ENCODE results near the gene ATG16L2.

Gene ATG16L2

DNA sequence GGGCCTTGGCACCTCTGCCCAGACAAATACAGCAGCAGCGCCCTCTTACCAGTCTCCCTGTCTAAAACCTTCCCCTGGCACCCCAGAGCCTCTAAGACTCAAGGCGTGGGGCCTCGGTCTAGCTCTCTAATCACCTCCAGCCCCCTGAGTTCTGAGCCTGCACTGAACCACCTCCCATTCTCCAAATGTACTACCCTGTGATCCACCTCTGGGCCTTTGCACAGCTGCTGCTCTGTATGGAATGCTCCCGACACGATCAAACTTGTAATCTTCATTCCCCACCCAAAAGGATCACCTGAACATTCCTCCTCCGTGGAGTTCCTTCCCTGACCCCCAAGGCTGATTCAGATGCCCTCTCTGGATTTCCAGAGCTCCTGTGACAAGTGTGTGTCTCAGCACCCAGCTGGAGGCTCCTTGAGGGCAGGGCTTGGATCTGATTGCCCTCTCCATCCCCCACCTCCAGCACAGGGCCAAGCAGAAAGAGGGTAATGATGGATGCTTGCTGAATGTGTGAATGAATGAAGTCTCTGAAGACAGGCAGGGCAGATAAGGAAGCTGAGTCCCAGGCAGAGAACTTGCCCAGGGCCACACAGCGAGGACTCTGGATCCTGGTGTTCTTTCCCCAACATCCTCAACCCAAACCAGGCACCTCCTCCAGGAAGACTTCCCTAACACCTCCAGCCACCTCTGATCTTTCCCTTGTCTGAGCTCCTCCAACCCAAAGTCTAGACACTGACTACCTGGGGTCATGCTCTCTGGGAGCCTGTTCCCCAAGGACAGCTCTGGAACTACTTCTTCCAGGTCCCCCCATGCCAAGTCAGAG is 38.7 kb upstream of the ATG16L2 start:
- no peaks in the 10 kb centered on the region for H3K4me1 ChIP-seq (ENCODE audit: insufficient read depth, low read length, severe bottlenecking)
- H3K9ac ChIP-seq (ENCODE audit: low read length), result no peak overlapping the region

DNA sequence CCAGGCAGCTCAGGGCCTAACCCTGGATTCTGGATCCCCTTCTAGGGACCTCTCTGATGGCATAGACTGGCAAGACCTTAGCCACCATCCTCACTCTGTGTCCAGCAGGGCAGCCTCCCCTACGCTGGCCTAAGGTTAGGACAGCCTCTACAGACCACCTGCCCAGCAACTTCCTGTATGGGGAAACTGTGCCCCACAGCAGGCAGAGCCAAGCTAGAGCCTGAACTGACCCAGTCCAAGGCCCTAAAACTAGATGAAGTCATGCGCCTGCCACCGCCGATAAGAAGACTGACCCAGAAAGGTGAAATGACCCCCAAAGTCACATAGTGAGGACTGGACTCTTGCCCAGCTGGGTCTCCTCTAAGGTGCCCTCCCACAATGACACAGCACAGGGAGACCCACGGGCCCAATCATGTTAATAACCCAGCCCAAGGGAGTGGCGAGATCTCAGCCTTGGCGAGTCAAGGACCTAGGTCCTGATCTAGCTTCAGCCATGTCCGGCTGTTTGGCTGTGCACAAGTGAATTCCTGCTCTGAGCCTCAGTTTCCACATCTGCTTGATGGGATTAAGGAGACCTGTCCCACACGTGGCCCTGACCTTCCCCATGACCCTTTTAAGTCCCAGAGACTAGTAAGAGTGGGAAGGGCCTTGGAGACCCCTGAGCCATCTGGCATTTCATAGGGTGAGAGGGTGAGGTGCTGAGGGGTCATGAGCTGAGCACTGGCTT is 37.9 kb upstream of the ATG16L2 start:
- no peak overlapping the region for H3K4me2 ChIP-seq (ENCODE audit: low read length)
- H3F3A ChIP-seq (ENCODE audit: insufficient read depth, low read length), result no peaks in the 10 kb centered on the region
- H3K4me1 ChIP-seq (ENCODE audit: insufficient read depth, low read length, severe bottlenecking), result peaks cover 4% of the 10 kb centered on the region
- H3K9me2 ChIP-seq (ENCODE audit: low read depth, low read length), result no peaks in the 10 kb centered on the region
- H3K27ac ChIP-seq (ENCODE audit: low read depth, low read length, poor library complexity, severe bottlenecking), result no peak overlapping the region
- H3K27me3 ChIP-seq (ENCODE audit: insufficient read depth, low read length), result peaks cover 10% of the 10 kb centered on the region; the same call in 1 of the 2 replicates
- no peak overlapping the region for H3K4me3 ChIP-seq (ENCODE audit: low read depth, low read length, poor library complexity, severe bottlenecking)
- H4K20me1 ChIP-seq (ENCODE audit: insufficient read depth, low read length), result no peaks in the 10 kb centered on the region
- no peaks in the 10 kb centered on the region for H3K36me3 ChIP-seq (ENCODE audit: insufficient read depth, low read length)
- no peaks in the 10 kb centered on the region for H3K79me2 ChIP-seq (ENCODE audit: insufficient read depth, low read length)
- H3K9me3 ChIP-seq (ENCODE audit: low read length), result no peaks in the 10 kb centered on the region
- no peak overlapping the region for H3K9ac ChIP-seq (ENCODE audit: low read length)
- TF ChIP-seq, protein P1, sequence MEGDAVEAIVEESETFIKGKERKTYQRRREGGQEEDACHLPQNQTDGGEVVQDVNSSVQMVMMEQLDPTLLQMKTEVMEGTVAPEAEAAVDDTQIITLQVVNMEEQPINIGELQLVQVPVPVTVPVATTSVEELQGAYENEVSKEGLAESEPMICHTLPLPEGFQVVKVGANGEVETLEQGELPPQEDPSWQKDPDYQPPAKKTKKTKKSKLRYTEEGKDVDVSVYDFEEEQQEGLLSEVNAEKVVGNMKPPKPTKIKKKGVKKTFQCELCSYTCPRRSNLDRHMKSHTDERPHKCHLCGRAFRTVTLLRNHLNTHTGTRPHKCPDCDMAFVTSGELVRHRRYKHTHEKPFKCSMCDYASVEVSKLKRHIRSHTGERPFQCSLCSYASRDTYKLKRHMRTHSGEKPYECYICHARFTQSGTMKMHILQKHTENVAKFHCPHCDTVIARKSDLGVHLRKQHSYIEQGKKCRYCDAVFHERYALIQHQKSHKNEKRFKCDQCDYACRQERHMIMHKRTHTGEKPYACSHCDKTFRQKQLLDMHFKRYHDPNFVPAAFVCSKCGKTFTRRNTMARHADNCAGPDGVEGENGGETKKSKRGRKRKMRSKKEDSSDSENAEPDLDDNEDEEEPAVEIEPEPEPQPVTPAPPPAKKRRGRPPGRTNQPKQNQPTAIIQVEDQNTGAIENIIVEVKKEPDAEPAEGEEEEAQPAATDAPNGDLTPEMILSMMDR (IDR thresholded peaks at IDR 0.05; ENCODE audit: low read length), result no peak
- no peak for TF ChIP-seq EZH2 (IDR thresholded peaks at IDR 0.05; ENCODE audit: borderline replicate concordance, low read length)
- no peak overlapping the region for H2AFZ ChIP-seq (ENCODE audit: low read length)

More for the DNA sequence above, 38.7 kb upstream of the ATG16L2 start:
- TF ChIP-seq, protein P1 (IDR thresholded peaks at IDR 0.05; ENCODE audit: low read length), result no peak
- TF ChIP-seq EZH2 (IDR thresholded peaks at IDR 0.05; ENCODE audit: borderline replicate concordance, low read length), result no peak
- no peaks in the 10 kb centered on the region for H3K36me3 ChIP-seq (ENCODE audit: insufficient read depth, low read length)
- H3K4me3 ChIP-seq (ENCODE audit: low read depth, low read length, poor library complexity, severe bottlenecking), result no peak overlapping the region
- H2AFZ ChIP-seq (ENCODE audit: low read length), result no peak overlapping the region
- 0 out of 2 replicates have a peak, but pooled peaks cover 6% of the 10 kb centered on the region for H3K27me3 ChIP-seq (ENCODE audit: insufficient read depth, low read length)
- no peak overlapping the region for H3K27ac ChIP-seq (ENCODE audit: low read depth, low read length, poor library complexity, severe bottlenecking)
- H3F3A ChIP-seq (ENCODE audit: insufficient read depth, low read length), result no peaks in the 10 kb centered on the region
- H3K9me3 ChIP-seq (ENCODE audit: low read length), result no peaks in the 10 kb centered on the region
- H3K4me2 ChIP-seq (ENCODE audit: low read length), result no peak overlapping the region
- no peaks in the 10 kb centered on the region for H4K20me1 ChIP-seq (ENCODE audit: insufficient read depth, low read length)
- H3K9me2 ChIP-seq (ENCODE audit: low read depth, low read length), result no peaks in the 10 kb centered on the region
- H3K79me2 ChIP-seq (ENCODE audit: insufficient read depth, low read length), result no peaks in the 10 kb centered on the region

DNA sequence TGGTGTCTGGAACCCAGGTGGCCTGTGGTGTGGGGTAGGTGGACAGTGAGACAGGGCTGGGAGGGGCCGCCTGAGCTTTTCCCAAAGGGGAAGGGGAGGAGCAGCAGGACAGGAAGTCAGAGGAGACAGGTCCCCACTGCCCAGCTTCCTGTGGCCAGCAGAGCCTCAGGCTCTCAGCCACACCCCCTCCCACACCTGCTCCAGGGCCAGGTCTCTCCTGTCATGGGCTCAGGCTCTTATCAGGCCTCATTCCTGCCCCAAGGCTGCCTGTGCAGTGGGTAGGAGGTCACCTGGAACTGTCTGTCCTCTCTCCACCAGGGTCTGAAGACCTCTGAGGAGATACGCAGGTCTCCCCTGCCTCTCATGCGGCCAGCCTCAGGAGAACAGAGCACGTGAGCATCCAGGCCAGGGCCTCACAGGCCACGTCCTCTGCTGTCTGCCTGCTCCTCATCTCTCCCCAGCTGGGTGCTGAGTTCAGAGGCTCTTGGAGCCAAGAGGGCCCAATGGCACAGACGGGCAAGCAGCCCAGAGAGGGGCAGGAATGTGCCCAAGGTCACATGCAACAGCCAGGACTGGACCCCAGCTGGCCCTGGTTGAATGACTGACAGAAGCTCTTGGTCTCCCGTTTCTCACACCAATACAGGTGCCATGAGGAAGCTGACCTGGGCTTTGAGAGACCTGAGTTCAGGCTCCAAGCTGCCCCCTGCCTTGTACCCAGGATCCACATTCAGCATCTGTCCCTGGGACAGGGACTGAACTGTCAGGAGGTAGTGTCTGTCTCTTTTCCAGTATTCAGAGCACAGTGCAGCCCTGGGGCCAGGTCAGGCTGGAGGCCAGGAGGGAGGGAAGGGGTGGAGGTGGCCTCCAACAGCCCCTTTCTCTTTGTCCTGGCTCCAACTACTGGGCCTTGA is 37.1 kb upstream of the ATG16L2 start:
- no peaks in the 10 kb centered on the region for H3F3A ChIP-seq (ENCODE audit: insufficient read depth, low read length)
- H3K4me3 ChIP-seq (ENCODE audit: low read depth, low read length, poor library complexity, severe bottlenecking), result no peak overlapping the region
- H3K27me3 ChIP-seq (ENCODE audit: insufficient read depth, low read length), result peaks cover 10% of the 10 kb centered on the region; the same call in 1 of the 2 replicates
- no peaks in the 10 kb centered on the region for H3K9me3 ChIP-seq (ENCODE audit: low read length)
- no peaks in the 10 kb centered on the region for H4K20me1 ChIP-seq (ENCODE audit: insufficient read depth, low read length)
- H3K36me3 ChIP-seq (ENCODE audit: insufficient read depth, low read length), result no peaks in the 10 kb centered on the region
- TF ChIP-seq, protein P1 (IDR thresholded peaks at IDR 0.05; ENCODE audit: low read length), result no peak
- TF ChIP-seq EZH2 (IDR thresholded peaks at IDR 0.05; ENCODE audit: borderline replicate concordance, low read length), result no peak
- no peak overlapping the region for H3K9ac ChIP-seq (ENCODE audit: low read length)
- H3K4me1 ChIP-seq (ENCODE audit: insufficient read depth, low read length, severe bottlenecking), result peaks cover 8% of the 10 kb centered on the region
- no peaks in the 10 kb centered on the region for H3K79me2 ChIP-seq (ENCODE audit: insufficient read depth, low read length)
- H3K27ac ChIP-seq (ENCODE audit: low read depth, low read length, poor library complexity, severe bottlenecking), result no peak overlapping the region
- H2AFZ ChIP-seq (ENCODE audit: low read length), result no peak overlapping the region
- H3K9me2 ChIP-seq (ENCODE audit: low read depth, low read length), result no peaks in the 10 kb centered on the region
- no peak overlapping the region for H3K4me2 ChIP-seq (ENCODE audit: low read length)

Data from OCI-LY1 (cell line).